C4-2B (cell line): ENCODE results near the gene UNC80.

ENCODE experiments used
- ZFX ChIP-seq: fragments of 450-650 bp; IDR thresholded peaks from 2 replicates; pipeline ENCODE4 v1.6.1; 2017
- TF ChIP-seq, protein P1 (sequence below): fragments of 450-650 bp; conservative IDR thresholded peaks from 2 replicates; pipeline ENCODE4 v1.5.1; 2017; ENCODE audit warnings: mild to moderate bottlenecking

DNA sequence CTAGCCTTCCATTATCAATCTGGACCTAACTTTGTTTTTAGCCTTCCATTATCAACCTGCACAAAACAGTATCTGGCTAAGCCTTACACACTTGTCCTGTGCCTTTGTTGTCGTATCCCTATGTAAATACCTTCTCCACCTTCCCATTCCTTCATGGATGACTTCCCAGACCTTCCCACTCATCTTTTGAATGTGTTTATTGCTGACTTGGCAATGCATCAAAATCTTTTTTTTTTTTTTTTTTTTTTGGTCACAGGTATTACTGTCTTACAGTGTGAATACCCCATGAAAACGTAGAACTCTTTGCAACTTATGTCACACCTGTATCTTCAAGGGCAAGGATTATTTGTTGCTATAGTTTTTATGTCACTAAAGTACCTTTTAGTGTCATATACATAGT lies 256.5 kb downstream of the UNC80 start:
- TF ChIP-seq, protein P1, sequence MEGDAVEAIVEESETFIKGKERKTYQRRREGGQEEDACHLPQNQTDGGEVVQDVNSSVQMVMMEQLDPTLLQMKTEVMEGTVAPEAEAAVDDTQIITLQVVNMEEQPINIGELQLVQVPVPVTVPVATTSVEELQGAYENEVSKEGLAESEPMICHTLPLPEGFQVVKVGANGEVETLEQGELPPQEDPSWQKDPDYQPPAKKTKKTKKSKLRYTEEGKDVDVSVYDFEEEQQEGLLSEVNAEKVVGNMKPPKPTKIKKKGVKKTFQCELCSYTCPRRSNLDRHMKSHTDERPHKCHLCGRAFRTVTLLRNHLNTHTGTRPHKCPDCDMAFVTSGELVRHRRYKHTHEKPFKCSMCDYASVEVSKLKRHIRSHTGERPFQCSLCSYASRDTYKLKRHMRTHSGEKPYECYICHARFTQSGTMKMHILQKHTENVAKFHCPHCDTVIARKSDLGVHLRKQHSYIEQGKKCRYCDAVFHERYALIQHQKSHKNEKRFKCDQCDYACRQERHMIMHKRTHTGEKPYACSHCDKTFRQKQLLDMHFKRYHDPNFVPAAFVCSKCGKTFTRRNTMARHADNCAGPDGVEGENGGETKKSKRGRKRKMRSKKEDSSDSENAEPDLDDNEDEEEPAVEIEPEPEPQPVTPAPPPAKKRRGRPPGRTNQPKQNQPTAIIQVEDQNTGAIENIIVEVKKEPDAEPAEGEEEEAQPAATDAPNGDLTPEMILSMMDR: no peak
- no peak for TF ChIP-seq ZFX
